Body of pancreas (tissue), 4 donors: ENCODE data around the gene KRTAP10-12.

Experiments used
- POLR2A ChIP-seq, 3 donors: fragments of 450-650 bp; IDR thresholded peaks; one replicate each; pipeline ENCODE4 v1.6.1; 2016; ENCODE audit warnings: antibody characterized with exemption in 3 of 3, mild to moderate bottlenecking in 2 of 3
- TF ChIP-seq, protein P1 (sequence below), 7 experiments: fragments of 450-650 bp in 4 of 7; fragments of 200-600 bp in 3 of 7; sonication (generic) in 3 of 7; IDR thresholded peaks; one replicate each; pipeline ENCODE4 v1.5.1; 2016 to 2019; ENCODE audit warnings: antibody characterized with exemption in 7 of 7

DNA sequence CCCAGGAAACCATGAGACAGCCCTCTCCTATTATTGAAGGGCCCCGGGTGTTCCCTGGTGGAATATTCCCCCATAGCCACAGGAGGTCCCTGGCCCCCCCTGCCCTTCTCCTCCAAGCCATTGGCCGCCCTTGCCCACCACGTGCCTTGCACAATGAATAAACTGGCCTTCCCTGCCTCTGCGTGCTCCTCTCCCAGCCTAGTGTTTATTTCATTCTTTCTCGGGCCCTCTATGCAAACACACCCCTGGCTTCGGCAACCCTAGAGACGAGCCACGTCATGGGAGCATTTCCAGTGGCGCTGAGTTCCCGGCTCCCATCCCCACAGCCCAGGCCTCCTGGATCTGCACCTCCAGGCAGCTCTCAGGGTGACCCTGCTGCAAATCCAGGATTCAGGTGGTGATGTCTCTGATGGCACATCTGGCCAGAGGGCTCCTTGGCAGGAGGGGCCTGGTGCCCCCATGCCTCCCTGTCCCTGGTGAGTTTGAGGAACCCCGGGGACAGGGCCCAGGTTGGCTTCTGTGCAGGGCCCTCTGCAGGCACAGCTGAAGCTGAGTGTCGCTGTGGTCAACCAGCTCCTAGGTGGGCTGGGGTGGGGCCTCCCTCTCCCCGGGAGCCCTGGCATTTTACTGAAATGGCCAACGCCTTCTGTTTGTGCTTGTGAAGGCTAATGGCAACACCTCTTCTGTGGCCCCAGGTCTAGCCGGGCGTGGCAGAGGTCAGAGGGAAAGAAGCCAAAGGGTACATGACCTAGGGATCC lies 6.2 kb downstream of the KRTAP10-12 start:
- TF ChIP-seq, protein P1, sequence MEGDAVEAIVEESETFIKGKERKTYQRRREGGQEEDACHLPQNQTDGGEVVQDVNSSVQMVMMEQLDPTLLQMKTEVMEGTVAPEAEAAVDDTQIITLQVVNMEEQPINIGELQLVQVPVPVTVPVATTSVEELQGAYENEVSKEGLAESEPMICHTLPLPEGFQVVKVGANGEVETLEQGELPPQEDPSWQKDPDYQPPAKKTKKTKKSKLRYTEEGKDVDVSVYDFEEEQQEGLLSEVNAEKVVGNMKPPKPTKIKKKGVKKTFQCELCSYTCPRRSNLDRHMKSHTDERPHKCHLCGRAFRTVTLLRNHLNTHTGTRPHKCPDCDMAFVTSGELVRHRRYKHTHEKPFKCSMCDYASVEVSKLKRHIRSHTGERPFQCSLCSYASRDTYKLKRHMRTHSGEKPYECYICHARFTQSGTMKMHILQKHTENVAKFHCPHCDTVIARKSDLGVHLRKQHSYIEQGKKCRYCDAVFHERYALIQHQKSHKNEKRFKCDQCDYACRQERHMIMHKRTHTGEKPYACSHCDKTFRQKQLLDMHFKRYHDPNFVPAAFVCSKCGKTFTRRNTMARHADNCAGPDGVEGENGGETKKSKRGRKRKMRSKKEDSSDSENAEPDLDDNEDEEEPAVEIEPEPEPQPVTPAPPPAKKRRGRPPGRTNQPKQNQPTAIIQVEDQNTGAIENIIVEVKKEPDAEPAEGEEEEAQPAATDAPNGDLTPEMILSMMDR (IDR thresholded peaks at IDR 0.05): no peak
- no peak for TF ChIP-seq POLR2A (IDR thresholded peaks at IDR 0.05)
